ENCODE data around the gene GSTT4.

The GSTT4 gene

DNA sequence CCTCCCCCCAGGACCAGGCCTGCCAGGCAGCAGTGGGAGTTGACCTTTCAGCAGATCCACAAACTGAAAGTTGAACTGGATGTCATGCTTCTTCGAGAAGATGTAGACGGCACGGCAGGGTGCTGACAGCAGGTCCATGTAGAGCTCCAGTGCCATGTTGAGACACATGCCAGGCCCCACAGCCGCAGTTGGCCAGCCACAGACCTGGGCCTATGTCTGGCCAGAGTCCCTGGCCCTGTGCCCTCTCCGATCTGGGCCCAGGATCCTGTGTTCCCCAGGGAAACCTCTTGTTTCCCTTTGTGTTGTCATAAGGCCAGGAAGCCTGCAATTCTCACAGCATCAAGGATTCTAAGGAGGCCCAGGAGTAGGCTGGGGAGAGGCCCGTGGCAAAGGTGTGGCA lies at the start of gene GSTT4:
GSTT4 (minus strand) TSS at position 253 of the 400 bp plus-strand sequence; CDS start at position 156, 97 bp downstream.
- intact Hi-C loops (cut with DNase I; ENCODE audit: low total_unique reads), result no loop called here
- Histone ChIP-seq H3K4me3 (no peak within 1 kb of the TSS), H3K27me3 (no peaks in the 10 kb centered on the region), H3K27ac (peak within 1 kb of the TSS; percentile 53 to 73), H3K36me3 (no peaks in the 10 kb centered on the region), H3K9me3 (no peaks in the 10 kb centered on the region), H3K4me1 (peaks cover 0 to 17% (median 11%) of the 10 kb centered on the region in 4 donors)
- DNase-seq, result peak in 1 of 2 donors; percentile 87
- no peak for TF ChIP-seq CTCF (IDR thresholded peaks at IDR 0.05)

DNA sequence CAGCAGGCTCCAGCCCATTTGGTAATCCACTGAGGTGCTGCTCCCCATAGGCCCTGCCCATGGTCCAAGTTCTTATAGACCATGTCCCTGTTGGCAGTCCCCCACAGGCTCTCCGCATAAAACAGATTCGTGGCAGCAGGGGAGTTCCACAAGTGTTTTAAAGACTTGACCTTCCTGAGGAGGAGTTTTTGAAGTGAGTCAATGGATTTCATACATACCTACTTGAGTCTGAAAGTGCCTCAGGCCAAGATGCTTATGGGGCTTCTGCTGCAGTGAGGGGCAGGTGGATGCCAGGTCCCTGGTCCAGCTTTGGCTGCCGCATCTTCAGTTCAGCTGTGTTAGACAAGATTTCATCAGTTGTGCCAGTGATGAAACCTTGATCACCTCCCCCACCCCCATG lies 49.1 kb upstream of the GSTT4 start:
- no peak for DNase-seq
- no peaks in the 10 kb centered on the region for H3K27me3 ChIP-seq
- intact Hi-C loops (cut with DNase I; ENCODE audit: low total_unique reads), result no loop called here
- peaks cover 0 to 28% (median 12%) of the 10 kb centered on the region in 4 donors for H3K4me1 ChIP-seq
- no peaks in the 10 kb centered on the region for H3K9me3 ChIP-seq
- H3K36me3 ChIP-seq, result peaks cover 5 to 90% (median 55%) of the 10 kb centered on the region in 3 donors
- no peak overlapping the region for H3K4me3 ChIP-seq
- no peak for TF ChIP-seq CTCF (IDR thresholded peaks at IDR 0.05)
- H3K27ac ChIP-seq, result no peak overlapping the region

- H3K4me1 ChIP-seq, result peaks cover 0 to 21% (median 7%) of the 10 kb centered on the region in 4 donors
- DNase-seq, result no peak
- H3K27me3 ChIP-seq, result no peaks in the 10 kb centered on the region
- H3K36me3 ChIP-seq, result peaks cover 6 to 90% (median 62%) of the 10 kb centered on the region in 3 donors
- no peak for TF ChIP-seq CTCF (IDR thresholded peaks at IDR 0.05)
- no peak overlapping the region for H3K27ac ChIP-seq
- no peak overlapping the region for H3K4me3 ChIP-seq
- intact Hi-C loops (cut with DNase I; ENCODE audit: low total_unique reads), result no loop called here
- H3K9me3 ChIP-seq, result no peaks in the 10 kb centered on the region
Measured at GRCh38 chr22:24053481-24054226, 48.4 kb upstream of the GSTT4 start.

DNA sequence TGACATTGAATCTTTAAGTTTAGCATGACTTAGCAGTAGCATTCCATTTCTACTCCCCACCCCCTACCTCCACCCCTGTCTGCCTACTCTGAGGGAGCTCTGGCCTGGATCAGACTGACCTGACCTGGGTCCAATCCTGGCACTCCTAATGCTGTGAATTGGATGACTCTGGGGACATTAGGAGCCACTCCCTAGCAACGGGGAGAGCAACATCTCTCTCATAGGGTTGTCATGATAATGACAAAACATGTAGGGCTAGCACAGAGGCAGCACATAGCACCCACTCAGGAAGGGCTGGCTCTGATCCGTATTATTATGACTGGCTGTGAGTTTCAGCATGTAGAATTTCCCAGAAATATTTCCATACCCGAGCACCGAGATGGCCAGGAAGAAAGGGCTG lies 46.3 kb upstream of the GSTT4 start:
- no peak for TF ChIP-seq CTCF (IDR thresholded peaks at IDR 0.05)
- H3K27ac ChIP-seq, result peak overlapping the region; percentile 71 to 76
- DNase-seq, result peak; percentile 72 to 76

GRCh38 chr22:24051028-24051427 lies 45.8 kb upstream of the GSTT4 start:
- peaks cover 6 to 87% (median 58%) of the 10 kb centered on the region in 3 donors for H3K36me3 ChIP-seq
- no peak overlapping the region for H3K4me3 ChIP-seq
- H3K4me1 ChIP-seq, result peaks cover 0 to 16% (median 7%) of the 10 kb centered on the region in 4 donors
- H3K27ac ChIP-seq, result peak overlapping the region; percentile 71 to 76
- DNase-seq, result no peak
- intact Hi-C loops (cut with DNase I; ENCODE audit: low total_unique reads), result no loop called here
- no peaks in the 10 kb centered on the region for H3K27me3 ChIP-seq
- no peak for TF ChIP-seq CTCF (IDR thresholded peaks at IDR 0.05)
- no peaks in the 10 kb centered on the region for H3K9me3 ChIP-seq

More for the DNA sequence above, 46.3 kb upstream of the GSTT4 start:
- peaks cover 6 to 87% (median 57%) of the 10 kb centered on the region in 3 donors for H3K36me3 ChIP-seq
- peaks cover 0 to 16% (median 7%) of the 10 kb centered on the region in 4 donors for H3K4me1 ChIP-seq
- H3K4me3 ChIP-seq, result no peak overlapping the region
- intact Hi-C loops (cut with DNase I; ENCODE audit: low total_unique reads), result no loop called here
- H3K27me3 ChIP-seq, result no peaks in the 10 kb centered on the region
- H3K9me3 ChIP-seq, result no peaks in the 10 kb centered on the region

Data from tibial artery (tissue), 4 donors.